H9 (cell line): ENCODE measurements around the gene TPM3. TPM values are rescaled to one million over a fixed set of nuclear protein-coding genes. Genes with fewer than 3 reads are reported as not detected.
"Not testable (repeated sequence)": the region's sequence is repeated elsewhere in the genome, so short reads cannot be mapped to it uniquely, and the experiment has no call there.

Source experiments
- DNase-seq: peaks from one replicate; pipeline ENCODE4 v3.0.0-alpha.2; 2017
- H2AFZ ChIP-seq: one replicate; pipeline ENCODE4 v1.6.1; 2013; ENCODE audit warnings: mild to moderate bottlenecking, low read length, control low read depth, moderate library complexity
- H2AK5ac ChIP-seq: 2 replicates; pipeline ENCODE4 v1.6.1; 2013; ENCODE audit warnings: low read length, control low read depth, mixed read lengths; ENCODE audit not compliant: insufficient read length
- H2BK120ac ChIP-seq: one replicate; pipeline ENCODE4 v1.6.1; 2013; ENCODE audit warnings: low read depth, mild to moderate bottlenecking, low read length, control low read depth, inconsistent platforms; ENCODE audit not compliant: poor library complexity, severe bottlenecking
- H2BK12ac ChIP-seq: 2 replicates; pipeline ENCODE4 v1.6.1; 2013; ENCODE audit warnings: low read length, control low read depth, mixed read lengths, low read depth; ENCODE audit not compliant: insufficient read length
- H2BK15ac ChIP-seq: 2 replicates; pipeline ENCODE4 v1.6.1; 2013; ENCODE audit warnings: low read depth, low read length, control low read depth
- H2BK20ac ChIP-seq: one replicate; pipeline ENCODE4 v1.6.1; 2013; ENCODE audit warnings: low read depth, mild to moderate bottlenecking, low read length, control low read depth, inconsistent platforms; ENCODE audit not compliant: poor library complexity, severe bottlenecking
- H2BK5ac ChIP-seq: 2 replicates; pipeline ENCODE4 v1.6.1; 2013; ENCODE audit warnings: low read length, control low read depth, mixed read lengths; ENCODE audit not compliant: insufficient read length
- H3K14ac ChIP-seq: 2 replicates; pipeline ENCODE4 v1.6.1; 2013; ENCODE audit warnings: low read length, control low read depth; ENCODE audit not compliant: insufficient read depth
- H3K18ac ChIP-seq: 2 replicates; pipeline ENCODE4 v1.6.1; 2013; ENCODE audit warnings: low read depth, mild to moderate bottlenecking, mixed read lengths, low read length, control low read depth; ENCODE audit not compliant: insufficient read length
- H3K23ac ChIP-seq: 2 replicates; pipeline ENCODE4 v1.6.1; 2013; ENCODE audit warnings: low read length, control low read depth, mixed read lengths, low read depth; ENCODE audit not compliant: insufficient read length
- H3K23me2 ChIP-seq: 2 replicates; pipeline ENCODE4 v1.6.1; 2013; ENCODE audit warnings: low read depth, mild to moderate bottlenecking, mixed read lengths, low read length, control low read depth; ENCODE audit not compliant: insufficient read length, poor library complexity, severe bottlenecking
- H3K27ac ChIP-seq: 2 replicates; pipeline ENCODE4 v1.5.1; 2013; ENCODE audit warnings: low read length, control low read depth, mixed read lengths, low read depth; ENCODE audit not compliant: insufficient read length
- H3K27me3 ChIP-seq: 2 replicates; pipeline ENCODE4 v1.6.1; 2013; ENCODE audit warnings: low read length, control low read depth, inconsistent platforms; ENCODE audit not compliant: insufficient read depth
- H3K4ac ChIP-seq: 2 replicates; pipeline ENCODE4 v1.6.1; 2013; ENCODE audit warnings: low read depth, mild to moderate bottlenecking, control low read depth, inconsistent platforms, low read length, moderate library complexity
- H3K4me1 ChIP-seq: 2 replicates; pipeline ENCODE4 v1.6.1; 2013; ENCODE audit warnings: low read length, control low read depth, inconsistent platforms; ENCODE audit not compliant: insufficient read depth
- H3K4me2 ChIP-seq: 2 replicates; pipeline ENCODE4 v1.6.1; 2013; ENCODE audit warnings: low read length, control low read depth, mixed read lengths; ENCODE audit not compliant: insufficient read length, insufficient read depth
- H3K56ac ChIP-seq: 2 replicates; pipeline ENCODE4 v1.6.1; 2013; ENCODE audit warnings: low read depth, mild to moderate bottlenecking, mixed read lengths, low read length, control low read depth; ENCODE audit not compliant: insufficient read length
- H3K79me1 ChIP-seq: 2 replicates; pipeline ENCODE4 v1.6.1; 2013; ENCODE audit warnings: low read depth, mild to moderate bottlenecking, moderate library complexity, low read length, control low read depth, inconsistent platforms; ENCODE audit not compliant: insufficient read depth, poor library complexity, severe bottlenecking
- H3K79me2 ChIP-seq: 2 replicates; pipeline ENCODE4 v1.6.1; 2013; ENCODE audit warnings: low read length, control low read depth, inconsistent platforms; ENCODE audit not compliant: insufficient read depth
- H3K9ac ChIP-seq: 2 replicates; pipeline ENCODE4 v1.6.1; 2013; ENCODE audit warnings: low read length, control low read depth, mixed read lengths; ENCODE audit not compliant: insufficient read length; ENCODE audit errors: extremely low read depth
- H3K9me3 ChIP-seq: one replicate; pipeline ENCODE4 v1.6.1; 2013; ENCODE audit warnings: low read depth, low read length, inconsistent platforms; ENCODE audit not compliant: control insufficient read depth
- H3T11ph ChIP-seq: one replicate; pipeline ENCODE4 v1.6.1; 2013; ENCODE audit warnings: mild to moderate bottlenecking, low read length, control low read depth, inconsistent platforms
- H4K20me1 ChIP-seq: one replicate; pipeline ENCODE4 v1.6.1; 2013; ENCODE audit not compliant: control insufficient read depth, insufficient read length, insufficient read depth
- H4K5ac ChIP-seq: 2 replicates; pipeline ENCODE4 v1.6.1; 2013; ENCODE audit warnings: low read depth, mild to moderate bottlenecking, mixed read lengths, low read length, control low read depth; ENCODE audit not compliant: insufficient read length
- H4K8ac ChIP-seq: replicated peaks from 2 replicates; pipeline ENCODE4 v1.6.1; 2013; ENCODE audit warnings: low read length, control low read depth, mixed read lengths, low read depth; ENCODE audit not compliant: insufficient read length
- H4K91ac ChIP-seq: 2 replicates; pipeline ENCODE4 v1.6.1; 2013; ENCODE audit warnings: low read depth, mild to moderate bottlenecking, moderate library complexity, mixed read lengths, low read length, control low read depth; ENCODE audit not compliant: insufficient read length
- H3K27ac Mint-ChIP-seq, 3 experiments: 2 replicates in 2 of 3; 3 replicates in 1 of 3; pipeline ENCODE4 v1.8.0; 2020 to 2021; ENCODE audit warnings: mixed read lengths in 3 of 3, mild to moderate bottlenecking in 1 of 3, moderate library complexity in 1 of 3
- H3K27me3 Mint-ChIP-seq: 2 replicates; pipeline ENCODE4 v1.8.0; 2021; ENCODE audit warnings: low read depth, mild to moderate bottlenecking, moderate library complexity, mixed read lengths
- H3K36me3 Mint-ChIP-seq, 3 experiments: 2 replicates in 2 of 3; 3 replicates in 1 of 3; pipeline ENCODE4 v1.8.0; 2020 to 2021; ENCODE audit warnings: low read depth in 3 of 3, mixed read lengths in 3 of 3; ENCODE audit not compliant: insufficient read depth in 1 of 3
- H3K4me1 Mint-ChIP-seq, 2 experiments: 2 replicates each; pipeline ENCODE4 v1.8.0; 2020; ENCODE audit warnings: mixed read lengths in 2 of 2
- H3K4me3 Mint-ChIP-seq, 2 experiments: 2 replicates in 1 of 2; 3 replicates in 1 of 2; pipeline ENCODE4 v1.8.0; 2020 to 2021; ENCODE audit warnings: mild to moderate bottlenecking in 2 of 2, mixed read lengths in 2 of 2, moderate library complexity in 1 of 2
- H3K9me3 Mint-ChIP-seq, 2 experiments: 2 replicates in 1 of 2; 3 replicates in 1 of 2; pipeline ENCODE4 v1.8.0; 2020; ENCODE audit warnings: mild to moderate bottlenecking in 2 of 2, mixed read lengths in 2 of 2, moderate library complexity in 1 of 2
- CTCF ChIP-seq: fragments of 200-600 bp; sonication (generic); conservative IDR thresholded peaks from 3 replicates; pipeline ENCODE4 v1.8.0; 2021; ENCODE audit warnings: antibody characterized with exemption, mild to moderate bottlenecking
- WGBS: extraction: QIAGEN DNeasy Blood & Tissue Kit; methylation state at CpG from one replicate; pipeline ENCODE4 v1.1.7; 2013; ENCODE audit warnings: missing lambda C conversion rate, low lambda C conversion rate, mixed read lengths; ENCODE audit not compliant: insufficient read length; ENCODE audit errors: extremely low coverage; 5-methylcytosine and 5-hydroxymethylcytosine counted together
- total RNA-seq: library from RNA; stranded (reverse); gene quantifications from 2 replicates; pipeline ENCODE4 v1.2.1, GENCODE V29; 2021

TPM3 gene
- total RNA-seq, 1 experiment from 2014 or later: 508 TPM

DNA sequence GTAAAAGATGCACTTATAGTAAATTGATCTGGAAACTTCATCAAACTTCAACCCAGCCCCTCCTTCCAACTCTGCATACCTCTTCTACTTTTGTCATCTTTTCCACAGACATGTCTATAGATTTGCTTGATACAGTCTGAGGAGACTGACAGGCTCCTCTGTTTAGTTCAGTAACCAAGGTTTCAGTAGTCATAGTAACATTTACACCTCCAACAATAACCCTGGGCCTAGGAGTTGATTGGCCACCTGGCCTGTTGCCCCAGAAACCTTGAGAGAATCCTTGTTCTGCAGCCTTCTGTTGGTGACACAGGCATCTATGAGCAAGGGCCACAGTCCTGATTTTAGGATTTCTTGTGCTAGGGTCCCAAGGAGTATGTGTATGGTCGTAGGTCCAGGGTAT is 14.3 kb upstream of the TPM3 start, which contains the start of gene CFAP141:
Gene CFAP141 (minus strand): TSS at position 138 of the 400 bp plus-strand sequence. CDS start 26 bp downstream, at position 112.
- Histone ChIP-seq H3K4me1 (no peaks in the 10 kb centered on the region), H2AK5ac (no peak within 1 kb of the TSS), H3K4ac (no peak within 1 kb of the TSS), H3T11ph (no peak within 1 kb of the TSS), H3K4me2 (no peak within 1 kb of the TSS), H2BK5ac (no peak within 1 kb of the TSS), H4K20me1 (no peaks in the 10 kb centered on the region), H3K9me3 (no peaks in the 10 kb centered on the region), H3K79me2 (no peaks in the 10 kb centered on the region), H4K5ac (no peak within 1 kb of the TSS), H2BK15ac (no peak within 1 kb of the TSS), H2BK120ac (no peak within 1 kb of the TSS), H3K79me1 (no peaks in the 10 kb centered on the region), H2AFZ (no peak within 1 kb of the TSS), H3K23ac (no peak within 1 kb of the TSS), H2BK20ac (no peak within 1 kb of the TSS), H3K56ac (no peak within 1 kb of the TSS), H3K27me3 (no peaks in the 10 kb centered on the region), H4K8ac (no peak within 1 kb of the TSS), H3K23me2 (no peaks in the 10 kb centered on the region), H3K14ac (no peak within 1 kb of the TSS), H3K18ac (no peak within 1 kb of the TSS), H3K9ac (no peak within 1 kb of the TSS), H3K27ac (no peak within 1 kb of the TSS), H2BK12ac (no peak within 1 kb of the TSS), H4K91ac (no peak within 1 kb of the TSS)
- Mint-ChIP-seq H3K27me3 (no peaks in the 10 kb centered on the region), H3K4me3 (no peak within 1 kb of the TSS; a peak in 1 of 5 replicates), H3K4me1 (no peaks in the 10 kb centered on the region), H3K9me3 (no peaks in the 10 kb centered on the region), H3K27ac (peak within 1 kb of the TSS in 2 of 3 experiments; percentile 81 to 96; a peak in 4 of 7 replicates), H3K36me3 (peaks cover 26 to 53% (median 47%) of the 10 kb centered on the region in 3 experiments; a peak in 6 of 7 replicates)
- DNase-seq: no peak
- no CpG with 5 or more reads among the region's 1 CpG for WGBS
- no peak for TF ChIP-seq CTCF

DNA sequence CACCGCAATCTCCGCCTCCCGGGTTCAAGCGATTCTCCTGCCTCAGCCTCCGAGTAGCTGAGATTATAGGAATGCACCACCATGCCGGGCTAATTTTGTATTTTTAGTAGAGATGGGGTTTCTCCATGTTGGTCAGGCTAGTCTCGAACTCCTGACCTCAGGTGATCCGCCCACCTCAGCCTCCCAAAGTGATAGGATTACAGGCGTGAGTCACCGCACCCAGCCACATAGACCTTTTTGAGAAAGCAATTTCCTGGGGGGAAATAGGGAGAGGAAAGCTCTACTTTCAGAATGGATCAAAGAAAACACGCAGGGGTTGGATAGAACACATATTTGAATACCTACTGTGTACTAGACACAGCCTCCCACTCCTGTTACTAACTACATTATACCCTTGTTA is 13.9 kb upstream of the TPM3 start:
- not testable (repeated sequence) for H2AK5ac ChIP-seq, H2BK20ac ChIP-seq, H3K4me1 Mint-ChIP-seq, H2BK5ac ChIP-seq, H3K9me3 Mint-ChIP-seq, H3K4me2 ChIP-seq, H3K23ac ChIP-seq, H2BK15ac ChIP-seq, H4K91ac ChIP-seq, H3K27me3 ChIP-seq, H3K56ac ChIP-seq, H4K5ac ChIP-seq, H3T11ph ChIP-seq, H3K4ac ChIP-seq, H3K9me3 ChIP-seq, DNase-seq, H3K79me1 ChIP-seq, H4K8ac ChIP-seq, H3K27ac ChIP-seq, H3K4me1 ChIP-seq, H2BK120ac ChIP-seq, H4K20me1 ChIP-seq, H3K4me3 Mint-ChIP-seq, H2BK12ac ChIP-seq, H3K14ac ChIP-seq, H3K27me3 Mint-ChIP-seq, H2AFZ ChIP-seq, H3K23me2 ChIP-seq, H3K18ac ChIP-seq, H3K9ac ChIP-seq, H3K79me2 ChIP-seq
- WGBS: no CpG with 5 or more reads among the region's 11 CpGs
- Mint-ChIP-seq H3K36me3 (peaks cover 26 to 51% (median 45%) of the 10 kb centered on the region in 3 experiments; a peak in 6 of 7 replicates), H3K27ac (peak overlapping the region in 2 of 3 experiments; percentile 45 to 96; a peak in 3 of 7 replicates)
